ENCODE data around the gene PPP1R10. TPM values are rescaled to one million over a fixed set of nuclear protein-coding genes. Genes with fewer than 3 reads are reported as not detected.

Gene PPP1R10
- total RNA-seq, 1 donor from 2014 or later = 69.1 TPM

- peaks cover 53% of the 10 kb centered on the region for H3K36me3 ChIP-seq (ENCODE audit: insufficient read depth, low read length)
- peaks cover 5% of the 10 kb centered on the region for H4K20me1 ChIP-seq (ENCODE audit: insufficient read depth, low read length)
- no peak overlapping the region for H3K4me3 ChIP-seq (ENCODE audit: insufficient read depth, low read depth, low read length)
- H3K79me2 ChIP-seq (ENCODE audit: insufficient read depth, low read length) = no peaks in the 10 kb centered on the region
- no peak overlapping the region for H3K27ac ChIP-seq (ENCODE audit: low read depth, low read length)
- no peak overlapping the region for H3K4me2 ChIP-seq (ENCODE audit: low read length)
- TF ChIP-seq CTCF (IDR thresholded peaks at IDR 0.05; ENCODE audit: insufficient read depth, low read depth, low read length) (no peak), EZH2 (IDR thresholded peaks at IDR 0.05; ENCODE audit: insufficient read depth, low read length) (no peak)
- H3K27ac Mint-ChIP-seq (ENCODE audit: unreplicated experiment) = peak overlapping the region; percentile 75
- no peaks in the 10 kb centered on the region for H3K9me3 Mint-ChIP-seq (ENCODE audit: unreplicated experiment)
- H3K4me3 Mint-ChIP-seq (ENCODE audit: unreplicated experiment) = peak overlapping the region; percentile 11
- peaks cover 40% of the 10 kb centered on the region for H3K36me3 Mint-ChIP-seq (ENCODE audit: low read depth, unreplicated experiment)
- no peaks in the 10 kb centered on the region for H3K27me3 ChIP-seq (ENCODE audit: insufficient read depth, low read length)
- peak overlapping the region; percentile 37 for H3K9ac ChIP-seq (ENCODE audit: low read length)
- H2AFZ ChIP-seq (ENCODE audit: low read depth, low read length) = no peak overlapping the region
- no peak for DNase-seq (ENCODE audit: low read depth)
- peaks cover 33% of the 10 kb centered on the region for H3K4me1 Mint-ChIP-seq (ENCODE audit: low read depth, unreplicated experiment)
- no peak for FAIRE-seq
- H3K27me3 Mint-ChIP-seq (ENCODE audit: low read depth, unreplicated experiment) = no peaks in the 10 kb centered on the region
- H3K4me1 ChIP-seq (ENCODE audit: insufficient read depth, low read length) = peaks cover 14% of the 10 kb centered on the region
- H3K9me3 ChIP-seq (ENCODE audit: insufficient read depth, low read depth, low read length) = no peaks in the 10 kb centered on the region
Measured at GRCh38 chr6:30657454-30657853, 40.4 kb upstream of the PPP1R10 start.

- H3K36me3 ChIP-seq (ENCODE audit: insufficient read depth, low read length) = peaks cover 52% of the 10 kb centered on the region
- H3K36me3 Mint-ChIP-seq (ENCODE audit: low read depth, unreplicated experiment) = peaks cover 34% of the 10 kb centered on the region
- peaks cover 14% of the 10 kb centered on the region for H3K4me1 ChIP-seq (ENCODE audit: insufficient read depth, low read length)
- peaks cover 5% of the 10 kb centered on the region for H4K20me1 ChIP-seq (ENCODE audit: insufficient read depth, low read length)
- FAIRE-seq = no peak
- TF ChIP-seq EZH2 (IDR thresholded peaks at IDR 0.05; ENCODE audit: insufficient read depth, low read length) = no peak
- no peak for TF ChIP-seq CTCF (IDR thresholded peaks at IDR 0.05; ENCODE audit: insufficient read depth, low read depth, low read length)
- no peak overlapping the region for H3K4me2 ChIP-seq (ENCODE audit: low read length)
- H3K9me3 ChIP-seq (ENCODE audit: insufficient read depth, low read depth, low read length) = no peaks in the 10 kb centered on the region
- no peak overlapping the region for H2AFZ ChIP-seq (ENCODE audit: low read depth, low read length)
- peaks cover 33% of the 10 kb centered on the region for H3K4me1 Mint-ChIP-seq (ENCODE audit: low read depth, unreplicated experiment)
- no peak overlapping the region for H3K4me3 Mint-ChIP-seq (ENCODE audit: unreplicated experiment)
- H3K27ac Mint-ChIP-seq (ENCODE audit: unreplicated experiment) = peak overlapping the region; percentile 18
- H3K27me3 Mint-ChIP-seq (ENCODE audit: low read depth, unreplicated experiment) = no peaks in the 10 kb centered on the region
- no peaks in the 10 kb centered on the region for H3K79me2 ChIP-seq (ENCODE audit: insufficient read depth, low read length)
- H3K27ac ChIP-seq (ENCODE audit: low read depth, low read length) = peak overlapping the region; percentile 5
- no peak for DNase-seq (ENCODE audit: low read depth)
- no peaks in the 10 kb centered on the region for H3K27me3 ChIP-seq (ENCODE audit: insufficient read depth, low read length)
- no peak overlapping the region for H3K4me3 ChIP-seq (ENCODE audit: insufficient read depth, low read depth, low read length)
- H3K9ac ChIP-seq (ENCODE audit: low read length) = no peak overlapping the region
- no peaks in the 10 kb centered on the region for H3K9me3 Mint-ChIP-seq (ENCODE audit: unreplicated experiment)
Measured at GRCh38 chr6:30656513-30656912, 39.5 kb upstream of the PPP1R10 start.

- peak overlapping the region; percentile 64 for H3K4me3 Mint-ChIP-seq (ENCODE audit: unreplicated experiment)
- H3K79me2 ChIP-seq (ENCODE audit: insufficient read depth, low read length) = no peaks in the 10 kb centered on the region
- no peaks in the 10 kb centered on the region for H3K9me3 ChIP-seq (ENCODE audit: insufficient read depth, low read depth, low read length)
- peaks cover 33% of the 10 kb centered on the region for H3K4me1 Mint-ChIP-seq (ENCODE audit: low read depth, unreplicated experiment)
- peaks cover 5% of the 10 kb centered on the region for H4K20me1 ChIP-seq (ENCODE audit: insufficient read depth, low read length)
- H3K27me3 Mint-ChIP-seq (ENCODE audit: low read depth, unreplicated experiment) = no peaks in the 10 kb centered on the region
- DNase-seq (ENCODE audit: low read depth) = no peak
- H3K27ac ChIP-seq (ENCODE audit: low read depth, low read length) = peak overlapping the region; percentile 40
- no peak overlapping the region for H2AFZ ChIP-seq (ENCODE audit: low read depth, low read length)
- no peak for TF ChIP-seq EZH2 (IDR thresholded peaks at IDR 0.05; ENCODE audit: insufficient read depth, low read length)
- TF ChIP-seq CTCF (IDR thresholded peaks at IDR 0.05; ENCODE audit: insufficient read depth, low read depth, low read length) = no peak
- H3K27ac Mint-ChIP-seq (ENCODE audit: unreplicated experiment) = peak overlapping the region; percentile 20
- H3K27me3 ChIP-seq (ENCODE audit: insufficient read depth, low read length) = no peaks in the 10 kb centered on the region
- H3K9ac ChIP-seq (ENCODE audit: low read length) = no peak overlapping the region
- H3K4me1 ChIP-seq (ENCODE audit: insufficient read depth, low read length) = peaks cover 14% of the 10 kb centered on the region
- H3K4me2 ChIP-seq (ENCODE audit: low read length) = no peak overlapping the region
- H3K9me3 Mint-ChIP-seq (ENCODE audit: unreplicated experiment) = no peaks in the 10 kb centered on the region
- H3K36me3 Mint-ChIP-seq (ENCODE audit: low read depth, unreplicated experiment) = peaks cover 38% of the 10 kb centered on the region
- H3K36me3 ChIP-seq (ENCODE audit: insufficient read depth, low read length) = peaks cover 50% of the 10 kb centered on the region
- no peak for FAIRE-seq
- H3K4me3 ChIP-seq (ENCODE audit: insufficient read depth, low read depth, low read length) = no peak overlapping the region
Measured at GRCh38 chr6:30655743-30656094, 38.7 kb upstream of the PPP1R10 start.

All from astrocyte (in vitro differentiated cells and primary cell).